Vagina (tissue), 2 donors: ENCODE measurements around the gene SETBP1.

Experiments used
- POLR2A ChIP-seq, 2 donors: fragments of 450-650 bp; IDR thresholded peaks; one replicate each; pipeline ENCODE4 v1.6.1; 2017; ENCODE audit warnings: antibody characterized with exemption in 2 of 2, mild to moderate bottlenecking in 2 of 2, moderate library complexity in 2 of 2
- POLR2AphosphoS5 ChIP-seq, 2 donors: sonication (generic); formaldehyde crosslinking; IDR thresholded peaks; one replicate each; pipeline ENCODE4 v1.9.0; 2017; ENCODE audit warnings: antibody characterized with exemption in 2 of 2, mild to moderate bottlenecking in 2 of 2, low read depth in 1 of 2; ENCODE audit not compliant: insufficient read depth in 1 of 2
- TF ChIP-seq, protein P1 (sequence below), 3 experiments: fragments of 450-650 bp in 2 of 3; fragments of 200-600 bp in 1 of 3; sonication (generic) in 1 of 3; IDR thresholded peaks; one replicate each; pipeline ENCODE4 v1.5.1; 2017 to 2019; ENCODE audit warnings: antibody characterized with exemption in 3 of 3, mild to moderate bottlenecking in 2 of 3, moderate library complexity in 2 of 3

GRCh38 chr18:44643004-44643403, 37.7 kb upstream of the SETBP1 start:
- TF ChIP-seq, protein P1, sequence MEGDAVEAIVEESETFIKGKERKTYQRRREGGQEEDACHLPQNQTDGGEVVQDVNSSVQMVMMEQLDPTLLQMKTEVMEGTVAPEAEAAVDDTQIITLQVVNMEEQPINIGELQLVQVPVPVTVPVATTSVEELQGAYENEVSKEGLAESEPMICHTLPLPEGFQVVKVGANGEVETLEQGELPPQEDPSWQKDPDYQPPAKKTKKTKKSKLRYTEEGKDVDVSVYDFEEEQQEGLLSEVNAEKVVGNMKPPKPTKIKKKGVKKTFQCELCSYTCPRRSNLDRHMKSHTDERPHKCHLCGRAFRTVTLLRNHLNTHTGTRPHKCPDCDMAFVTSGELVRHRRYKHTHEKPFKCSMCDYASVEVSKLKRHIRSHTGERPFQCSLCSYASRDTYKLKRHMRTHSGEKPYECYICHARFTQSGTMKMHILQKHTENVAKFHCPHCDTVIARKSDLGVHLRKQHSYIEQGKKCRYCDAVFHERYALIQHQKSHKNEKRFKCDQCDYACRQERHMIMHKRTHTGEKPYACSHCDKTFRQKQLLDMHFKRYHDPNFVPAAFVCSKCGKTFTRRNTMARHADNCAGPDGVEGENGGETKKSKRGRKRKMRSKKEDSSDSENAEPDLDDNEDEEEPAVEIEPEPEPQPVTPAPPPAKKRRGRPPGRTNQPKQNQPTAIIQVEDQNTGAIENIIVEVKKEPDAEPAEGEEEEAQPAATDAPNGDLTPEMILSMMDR (IDR thresholded peaks at IDR 0.05): no peak
- TF ChIP-seq POLR2A (IDR thresholded peaks at IDR 0.05): no peak
- TF ChIP-seq POLR2AphosphoS5 (IDR thresholded peaks at IDR 0.05; ENCODE audit: insufficient read depth in 1 of 2, low read depth in 1 of 2): no peak
